Smooth muscle cell (in vitro differentiated cells): ENCODE measurements around the gene ARID3A. TPM values are rescaled to one million over a fixed set of nuclear protein-coding genes. Genes with fewer than 3 reads are reported as not detected.

Experiments used
- DNase-seq: peaks from one replicate; lab custom pipeline; 2025; ENCODE audit not compliant: unreplicated experiment; lab: John Stamatoyannopoulos, UW
- H2AFZ ChIP-seq: fragments of 200-600 bp; sonication (generic); 2 replicates; pipeline ENCODE4 v1.6.0; 2016; ENCODE audit warnings: antibody characterized with exemption, low read depth, mild to moderate bottlenecking
- H3F3A ChIP-seq: fragments of 200-600 bp; sonication (generic); 2 replicates; pipeline ENCODE4 v1.6.0; 2017; ENCODE audit warnings: antibody characterized with exemption, low read depth
- H3K27ac ChIP-seq: fragments of 200-600 bp; sonication (generic); 2 replicates; pipeline ENCODE4 v1.5.1; 2016; ENCODE audit warnings: low read depth, mild to moderate bottlenecking
- H3K27me3 ChIP-seq: fragments of 200-600 bp; sonication (generic); 2 replicates; pipeline ENCODE4 v1.6.1; 2016; ENCODE audit warnings: low read depth, mild to moderate bottlenecking
- H3K36me3 ChIP-seq: fragments of 200-600 bp; sonication (generic); 2 replicates; pipeline ENCODE4 v1.5.1; 2016; ENCODE audit warnings: low read depth
- H3K4me1 ChIP-seq: fragments of 200-600 bp; sonication (generic); 2 replicates; pipeline ENCODE4 v1.5.1; 2016; ENCODE audit warnings: low read depth
- H3K4me2 ChIP-seq: fragments of 200-600 bp; sonication (generic); 2 replicates; pipeline ENCODE4 v1.6.0; 2016; ENCODE audit warnings: mild to moderate bottlenecking
- H3K4me3 ChIP-seq: fragments of 200-600 bp; sonication (generic); 2 replicates; pipeline ENCODE4 v1.5.1; 2016; ENCODE audit warnings: mild to moderate bottlenecking
- H3K79me2 ChIP-seq: fragments of 200-600 bp; sonication (generic); 2 replicates; pipeline ENCODE4 v1.6.0; 2016; ENCODE audit warnings: low read depth, mild to moderate bottlenecking
- H3K9ac ChIP-seq: fragments of 200-600 bp; sonication (generic); 2 replicates; pipeline ENCODE4 v1.6.0; 2016; ENCODE audit warnings: low read depth
- H3K9me3 ChIP-seq: fragments of 200-600 bp; sonication (generic); replicated peaks from 2 replicates; pipeline ENCODE4 v1.5.1; 2016; ENCODE audit warnings: low read depth
- H4K20me1 ChIP-seq: fragments of 200-600 bp; sonication (generic); 2 replicates; pipeline ENCODE4 v1.6.0; 2016; ENCODE audit warnings: low read depth
- WGBS: methylation state at CpG from one replicate; pipeline ENCODE4 v1.1.7; 2016; ENCODE audit warnings: low lambda C conversion rate; 5-methylcytosine and 5-hydroxymethylcytosine counted together
- polyA plus RNA-seq: library from polyadenylated mRNA; unstranded; fragments of >200 nt; fragmentation: Nextera tagmentation; extraction: Ambion mirVana; gene quantifications from 2 replicates; pipeline ENCODE4 v1.2.1, GENCODE V29; 2016
- total RNA-seq: library from RNA; depleted of rRNA; stranded (reverse); fragments of >200 nt; gene quantifications from 2 replicates; pipeline ENCODE4 v1.2.3, GENCODE V29; 2014
- TF ChIP-seq, protein P1 (sequence below): fragments of 200-600 bp; sonication (generic); IDR thresholded peaks from 2 replicates; pipeline ENCODE4 v1.5.1; 2017; ENCODE audit warnings: borderline replicate concordance, mild to moderate bottlenecking, antibody characterized with exemption; ENCODE audit not compliant: insufficient read depth, poor library complexity, severe bottlenecking

ARID3A gene
- total and polyA plus RNA-seq, 2 experiments from 2014 or later = 45.7 to 50.3 TPM

DNA sequence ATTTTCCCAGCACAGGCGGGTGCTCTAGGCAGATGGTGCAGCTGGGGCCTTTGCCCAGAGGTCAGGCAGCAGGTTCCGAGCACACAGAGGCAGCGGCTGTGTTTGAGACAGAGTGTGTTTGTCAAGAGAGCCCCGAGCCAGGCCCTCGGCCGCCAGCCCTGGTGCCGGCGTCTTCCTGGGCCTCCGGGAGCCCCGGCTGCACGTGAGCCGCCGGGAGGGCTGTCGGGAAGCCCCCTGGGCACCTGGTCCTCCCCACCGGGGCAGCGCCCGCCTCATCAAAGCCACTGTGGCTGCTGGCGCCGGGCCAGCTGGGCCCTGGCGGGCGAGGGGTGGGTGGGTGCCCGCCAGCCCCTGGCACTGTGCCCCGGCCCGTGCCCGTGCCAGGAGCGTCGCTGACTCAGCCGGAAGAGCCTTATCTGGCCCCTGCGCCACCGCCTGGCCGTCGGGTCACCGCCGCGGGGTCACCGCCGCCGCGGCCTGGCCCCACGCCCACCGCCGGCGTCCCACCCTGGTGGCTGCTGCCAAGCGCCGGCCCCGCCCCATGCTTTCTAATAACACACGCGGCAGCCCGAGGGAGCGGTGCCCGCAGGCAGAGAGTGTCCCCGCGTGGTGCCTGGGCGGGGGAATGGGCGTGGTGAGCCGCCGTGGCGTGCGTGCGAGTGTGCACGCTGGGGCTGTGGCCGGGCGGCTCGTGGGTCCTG is 14.9 kb downstream of the ARID3A start:
- no peaks in the 10 kb centered on the region for H3K9me3 ChIP-seq
- H3K4me3 ChIP-seq = no peak overlapping the region
- no peaks in the 10 kb centered on the region for H3K27me3 ChIP-seq
- no peak overlapping the region for H2AFZ ChIP-seq
- no peaks in the 10 kb centered on the region for H3K36me3 ChIP-seq
- H3K4me1 ChIP-seq = no peaks in the 10 kb centered on the region
- peaks cover 100% of the 10 kb centered on the region for H3K79me2 ChIP-seq
- DNase-seq = no peak
- H3K9ac ChIP-seq = no peak overlapping the region
- peaks cover 98% of the 10 kb centered on the region for H4K20me1 ChIP-seq
- no peak overlapping the region for H3K4me2 ChIP-seq
- no peak overlapping the region for H3K27ac ChIP-seq
- peaks cover 3% of the 10 kb centered on the region for H3F3A ChIP-seq
- WGBS = 80% methylated on average over 8 of the region's 64 CpGs
- TF ChIP-seq, protein P1, sequence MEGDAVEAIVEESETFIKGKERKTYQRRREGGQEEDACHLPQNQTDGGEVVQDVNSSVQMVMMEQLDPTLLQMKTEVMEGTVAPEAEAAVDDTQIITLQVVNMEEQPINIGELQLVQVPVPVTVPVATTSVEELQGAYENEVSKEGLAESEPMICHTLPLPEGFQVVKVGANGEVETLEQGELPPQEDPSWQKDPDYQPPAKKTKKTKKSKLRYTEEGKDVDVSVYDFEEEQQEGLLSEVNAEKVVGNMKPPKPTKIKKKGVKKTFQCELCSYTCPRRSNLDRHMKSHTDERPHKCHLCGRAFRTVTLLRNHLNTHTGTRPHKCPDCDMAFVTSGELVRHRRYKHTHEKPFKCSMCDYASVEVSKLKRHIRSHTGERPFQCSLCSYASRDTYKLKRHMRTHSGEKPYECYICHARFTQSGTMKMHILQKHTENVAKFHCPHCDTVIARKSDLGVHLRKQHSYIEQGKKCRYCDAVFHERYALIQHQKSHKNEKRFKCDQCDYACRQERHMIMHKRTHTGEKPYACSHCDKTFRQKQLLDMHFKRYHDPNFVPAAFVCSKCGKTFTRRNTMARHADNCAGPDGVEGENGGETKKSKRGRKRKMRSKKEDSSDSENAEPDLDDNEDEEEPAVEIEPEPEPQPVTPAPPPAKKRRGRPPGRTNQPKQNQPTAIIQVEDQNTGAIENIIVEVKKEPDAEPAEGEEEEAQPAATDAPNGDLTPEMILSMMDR = no peak

DNA sequence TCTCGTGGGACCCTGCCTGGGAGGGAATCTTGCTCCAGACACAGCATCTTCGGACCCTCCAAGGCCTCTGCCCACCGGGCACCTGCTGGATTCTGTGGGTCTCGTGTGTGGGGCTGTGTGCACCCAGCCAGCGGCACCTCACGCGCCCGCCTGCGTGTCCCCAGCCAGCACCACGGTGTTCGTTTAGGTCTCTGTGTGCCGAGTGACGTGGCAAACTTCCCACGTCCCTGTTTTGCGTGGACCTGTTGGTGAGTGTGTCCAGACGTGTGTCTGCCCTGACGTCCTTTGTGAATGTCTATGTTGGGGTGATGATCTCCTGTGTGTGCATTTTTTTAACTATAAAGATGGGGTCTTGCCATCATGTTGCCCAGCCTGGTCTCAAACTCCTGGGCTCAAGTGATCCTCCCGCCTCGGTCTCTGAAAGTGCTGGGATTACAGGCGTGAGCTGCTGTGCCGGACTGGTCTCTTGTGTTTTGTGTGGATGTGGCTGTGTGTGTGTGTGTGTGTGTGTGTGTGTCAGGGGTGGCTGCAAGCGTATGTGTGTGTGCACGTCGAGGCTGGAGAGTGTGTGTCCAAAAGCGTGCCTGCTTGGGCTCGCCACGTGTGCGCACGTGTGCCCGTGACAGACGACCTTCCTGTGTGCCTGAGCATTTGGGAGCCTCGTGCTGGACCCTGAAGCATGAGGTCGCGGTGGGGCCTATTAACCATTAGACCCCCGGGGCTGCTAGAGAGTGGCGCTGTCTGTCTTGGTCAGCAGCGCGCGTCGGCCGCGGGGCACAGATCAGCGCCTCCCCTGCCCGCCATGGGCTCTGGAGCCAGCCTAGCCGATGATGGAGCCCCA is 15.7 kb downstream of the ARID3A start:
- DNase-seq = no peak
- H3K36me3 ChIP-seq = no peaks in the 10 kb centered on the region
- H3K4me2 ChIP-seq = no peak overlapping the region
- no peaks in the 10 kb centered on the region for H3K27me3 ChIP-seq
- peaks cover 98% of the 10 kb centered on the region for H4K20me1 ChIP-seq
- no peak overlapping the region for H2AFZ ChIP-seq
- TF ChIP-seq, protein P1 = no peak
- no peaks in the 10 kb centered on the region for H3K4me1 ChIP-seq
- H3K9me3 ChIP-seq = no peaks in the 10 kb centered on the region
- 95% methylated on average over 29 of the region's 45 CpGs for WGBS
- H3K9ac ChIP-seq = no peak overlapping the region
- peaks cover 100% of the 10 kb centered on the region for H3K79me2 ChIP-seq
- H3K4me3 ChIP-seq = no peak overlapping the region
- H3K27ac ChIP-seq = no peak overlapping the region
- peaks cover 3% of the 10 kb centered on the region for H3F3A ChIP-seq

DNA sequence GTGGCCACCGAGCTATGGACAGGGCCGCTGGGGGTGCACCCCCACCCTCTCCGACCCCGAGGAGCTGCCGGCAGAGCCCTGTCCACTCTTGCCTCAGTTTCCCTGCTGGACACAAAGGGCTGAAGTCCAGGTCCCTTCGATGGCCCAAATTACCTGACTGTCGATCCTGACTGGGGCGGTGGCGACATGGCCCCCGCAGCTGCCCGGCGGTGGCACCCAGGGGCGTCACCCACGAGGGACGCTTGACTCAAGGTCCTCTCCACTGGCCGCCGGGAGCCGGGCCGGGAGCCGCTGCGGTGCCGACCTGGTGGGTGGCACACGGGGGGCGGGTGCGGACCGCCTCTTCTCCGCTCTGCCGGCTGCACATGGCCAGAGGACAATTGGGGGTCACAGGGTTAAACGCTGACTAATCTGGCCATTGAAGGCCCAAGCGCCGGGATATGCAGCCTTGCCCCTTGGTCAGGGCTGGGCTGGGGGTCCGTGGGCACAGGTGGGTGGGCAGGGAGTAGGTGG is 16.4 kb downstream of the ARID3A start:
- no peak overlapping the region for H3K4me2 ChIP-seq
- H4K20me1 ChIP-seq = peaks cover 98% of the 10 kb centered on the region
- H3K27ac ChIP-seq = no peak overlapping the region
- H2AFZ ChIP-seq = no peak overlapping the region
- H3K9ac ChIP-seq = no peak overlapping the region
- 97% methylated on average over 29 of the region's 32 CpGs for WGBS
- H3K36me3 ChIP-seq = no peaks in the 10 kb centered on the region
- H3K27me3 ChIP-seq = no peaks in the 10 kb centered on the region
- H3K4me1 ChIP-seq = no peaks in the 10 kb centered on the region
- TF ChIP-seq, protein P1 = no peak
- no peaks in the 10 kb centered on the region for H3F3A ChIP-seq
- H3K4me3 ChIP-seq = no peak overlapping the region
- DNase-seq = no peak
- H3K79me2 ChIP-seq = peaks cover 100% of the 10 kb centered on the region
- no peaks in the 10 kb centered on the region for H3K9me3 ChIP-seq
